ENCODE measurements around the gene FKBP4. TPM values are rescaled to one million over a fixed set of nuclear protein-coding genes. Genes with fewer than 3 reads are reported as not detected.

FKBP4 gene
- total RNA-seq, 1 donor from 2014 or later: 56.9 TPM

DNA sequence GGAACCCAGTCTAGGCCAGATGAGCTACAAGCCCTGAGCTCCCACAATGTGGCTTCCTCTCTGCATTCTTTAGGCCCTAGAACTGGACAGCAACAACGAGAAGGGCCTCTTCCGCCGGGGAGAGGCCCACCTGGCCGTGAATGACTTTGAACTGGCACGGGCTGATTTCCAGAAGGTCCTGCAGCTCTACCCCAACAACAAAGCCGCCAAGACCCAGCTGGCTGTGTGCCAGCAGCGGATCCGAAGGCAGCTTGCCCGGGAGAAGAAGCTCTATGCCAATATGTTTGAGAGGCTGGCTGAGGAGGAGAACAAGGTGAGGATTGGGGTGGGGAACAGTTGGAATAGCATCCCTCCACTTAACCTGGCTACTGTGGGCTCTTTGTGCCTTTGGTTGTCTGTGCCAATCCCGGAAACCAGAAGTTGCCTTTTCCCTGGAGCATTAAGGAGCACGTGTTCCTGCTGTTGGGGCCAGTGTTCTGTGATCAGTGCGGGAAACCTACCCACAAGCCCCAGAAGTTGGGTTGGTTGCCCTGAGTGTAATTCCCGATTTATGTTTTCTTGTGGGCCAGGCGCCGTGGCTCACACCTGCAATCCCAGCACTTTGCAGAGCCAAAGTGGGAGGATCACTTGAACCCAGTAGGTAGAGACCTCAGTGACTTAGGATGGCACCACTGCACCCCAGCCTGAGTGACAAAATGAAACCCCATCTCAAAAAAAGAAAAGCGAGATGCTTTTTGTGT, 6.4 kb downstream of the FKBP4 start:
- intact Hi-C loops (cut with DNase I): no loop called here
- peaks cover 20% of the 10 kb centered on the region for H3K4me1 ChIP-seq
- no peaks in the 10 kb centered on the region for H3K9me3 ChIP-seq
- no peaks in the 10 kb centered on the region for H3K27me3 ChIP-seq
- peaks cover 78% of the 10 kb centered on the region for H3K36me3 ChIP-seq
- TF ChIP-seq, protein P1, sequence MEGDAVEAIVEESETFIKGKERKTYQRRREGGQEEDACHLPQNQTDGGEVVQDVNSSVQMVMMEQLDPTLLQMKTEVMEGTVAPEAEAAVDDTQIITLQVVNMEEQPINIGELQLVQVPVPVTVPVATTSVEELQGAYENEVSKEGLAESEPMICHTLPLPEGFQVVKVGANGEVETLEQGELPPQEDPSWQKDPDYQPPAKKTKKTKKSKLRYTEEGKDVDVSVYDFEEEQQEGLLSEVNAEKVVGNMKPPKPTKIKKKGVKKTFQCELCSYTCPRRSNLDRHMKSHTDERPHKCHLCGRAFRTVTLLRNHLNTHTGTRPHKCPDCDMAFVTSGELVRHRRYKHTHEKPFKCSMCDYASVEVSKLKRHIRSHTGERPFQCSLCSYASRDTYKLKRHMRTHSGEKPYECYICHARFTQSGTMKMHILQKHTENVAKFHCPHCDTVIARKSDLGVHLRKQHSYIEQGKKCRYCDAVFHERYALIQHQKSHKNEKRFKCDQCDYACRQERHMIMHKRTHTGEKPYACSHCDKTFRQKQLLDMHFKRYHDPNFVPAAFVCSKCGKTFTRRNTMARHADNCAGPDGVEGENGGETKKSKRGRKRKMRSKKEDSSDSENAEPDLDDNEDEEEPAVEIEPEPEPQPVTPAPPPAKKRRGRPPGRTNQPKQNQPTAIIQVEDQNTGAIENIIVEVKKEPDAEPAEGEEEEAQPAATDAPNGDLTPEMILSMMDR (IDR thresholded peaks at IDR 0.05): no peak
- DNase-seq: no peak
- no peak overlapping the region for H3K27ac ChIP-seq
- H3K4me3 ChIP-seq: no peak overlapping the region
- no peak for ATAC-seq

DNA sequence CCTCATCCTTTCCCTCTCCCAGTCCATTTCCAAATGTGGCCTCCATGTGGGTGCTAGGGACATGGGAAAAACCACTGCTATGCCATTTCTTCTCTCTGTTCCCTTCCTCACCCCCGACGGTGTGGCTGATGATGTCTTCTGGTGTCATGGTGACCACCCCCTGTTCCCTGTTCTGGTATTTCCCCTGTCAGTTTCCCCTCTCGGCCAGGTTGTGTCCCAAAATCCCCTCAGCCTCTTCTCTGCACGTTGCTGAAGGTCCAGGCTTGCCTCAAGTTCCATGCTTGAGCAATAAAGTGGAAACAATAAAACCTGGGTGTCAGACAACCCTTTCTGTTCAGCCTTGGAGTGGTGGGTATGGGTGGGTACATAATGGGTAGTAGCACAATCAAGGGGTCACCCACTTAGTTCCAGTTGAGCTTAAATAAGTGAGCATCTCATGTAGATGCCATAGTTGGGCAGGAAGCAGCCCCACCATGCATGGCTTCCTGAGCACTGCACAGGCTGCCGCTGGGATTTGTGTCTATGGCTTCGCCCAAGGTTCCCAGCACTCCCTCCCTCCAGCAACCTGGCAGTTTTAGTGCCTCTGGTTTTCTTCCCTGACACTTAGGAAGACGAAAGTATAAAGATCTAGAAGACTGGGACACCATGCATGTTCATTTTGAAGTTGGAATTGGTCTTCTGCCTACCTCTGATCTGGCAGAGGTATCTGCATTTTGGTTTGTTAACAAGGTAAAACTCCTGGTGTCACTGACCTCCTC, 9.0 kb downstream of the FKBP4 start:
- H3K4me3 ChIP-seq: no peak overlapping the region
- ATAC-seq: no peak

DNA sequence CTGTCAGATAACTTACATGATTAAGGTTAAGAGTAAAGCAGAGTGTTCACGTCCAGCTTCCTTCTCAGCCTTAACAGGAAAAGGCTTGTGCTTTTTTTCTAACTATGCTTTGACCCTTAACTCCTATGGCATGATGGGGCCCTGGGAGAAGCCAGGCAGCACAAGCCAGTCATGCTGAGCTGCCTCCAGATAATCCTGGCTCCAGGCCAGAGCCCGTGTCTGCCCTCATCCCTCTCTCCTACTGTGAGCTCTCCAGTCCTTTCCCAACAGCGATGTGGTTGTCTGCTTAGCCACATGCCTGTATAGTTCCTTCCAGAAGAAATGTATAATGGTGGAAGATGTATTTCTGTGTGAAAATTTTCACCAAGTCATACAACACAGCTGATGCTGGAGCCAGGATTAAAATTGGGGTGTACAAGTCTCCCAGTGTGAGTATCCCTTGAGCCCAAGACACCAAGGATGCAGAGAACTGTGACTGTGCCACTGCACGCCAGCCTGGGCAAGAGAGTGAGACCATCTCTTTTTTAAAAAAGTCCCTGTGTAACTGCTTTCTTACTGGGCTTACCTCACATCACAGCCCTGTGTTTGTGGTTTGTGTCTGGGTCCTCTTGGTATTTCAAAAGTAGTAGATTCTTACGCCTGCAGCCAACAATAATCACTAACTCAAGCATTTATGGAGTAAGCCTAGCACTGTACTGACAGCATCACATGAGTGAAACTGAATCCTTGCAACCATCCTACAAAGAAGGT, 9.8 kb downstream of the FKBP4 start:
- DNase-seq (no peak), ATAC-seq (no peak)
- Histone ChIP-seq H3K27me3 (no peaks in the 10 kb centered on the region), H3K4me3 (no peak overlapping the region), H3K4me1 (no peaks in the 10 kb centered on the region), H3K9me3 (no peaks in the 10 kb centered on the region), H3K27ac (no peak overlapping the region), H3K36me3 (peaks cover 55% of the 10 kb centered on the region)
- intact Hi-C loops (cut with DNase I): no loop called here
- TF ChIP-seq, protein P1 (IDR thresholded peaks at IDR 0.05): no peak

More for the DNA sequence above, 9.0 kb downstream of the FKBP4 start:
- DNase-seq: no peak
- Histone ChIP-seq H3K27me3 (no peaks in the 10 kb centered on the region), H3K9me3 (no peaks in the 10 kb centered on the region), H3K4me1 (no peaks in the 10 kb centered on the region), H3K27ac (no peak overlapping the region), H3K36me3 (peaks cover 63% of the 10 kb centered on the region)
- intact Hi-C loops (cut with DNase I): no loop called here
- TF ChIP-seq, protein P1 (IDR thresholded peaks at IDR 0.05): no peak

DNA sequence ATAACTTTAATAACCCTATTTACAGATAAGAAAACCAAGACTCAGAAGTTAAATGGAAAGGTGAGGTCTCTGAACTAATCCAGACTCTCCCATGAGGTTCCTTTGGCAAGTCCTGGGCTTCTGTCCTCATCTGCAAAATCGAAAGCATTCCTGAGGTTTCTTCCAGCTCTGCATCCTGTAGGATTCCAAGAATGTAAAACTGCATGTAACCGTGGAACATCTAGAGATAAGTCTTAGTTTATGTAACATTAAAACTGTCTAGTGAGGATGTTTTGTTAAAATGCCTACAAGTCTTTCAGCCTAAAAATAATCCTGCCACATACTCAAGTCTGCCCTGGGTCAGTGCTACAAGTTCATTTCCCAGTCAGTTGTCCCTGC, 10.4 kb downstream of the FKBP4 start:
- intact Hi-C loops (cut with DNase I): no loop called here
- no peak overlapping the region for H3K4me3 ChIP-seq
- ATAC-seq: no peak
- TF ChIP-seq, protein P1 (IDR thresholded peaks at IDR 0.05): no peak
- no peaks in the 10 kb centered on the region for H3K4me1 ChIP-seq
- peaks cover 50% of the 10 kb centered on the region for H3K36me3 ChIP-seq
- DNase-seq: no peak
- H3K27me3 ChIP-seq: no peaks in the 10 kb centered on the region
- H3K27ac ChIP-seq: no peak overlapping the region
- H3K9me3 ChIP-seq: no peaks in the 10 kb centered on the region

DNA sequence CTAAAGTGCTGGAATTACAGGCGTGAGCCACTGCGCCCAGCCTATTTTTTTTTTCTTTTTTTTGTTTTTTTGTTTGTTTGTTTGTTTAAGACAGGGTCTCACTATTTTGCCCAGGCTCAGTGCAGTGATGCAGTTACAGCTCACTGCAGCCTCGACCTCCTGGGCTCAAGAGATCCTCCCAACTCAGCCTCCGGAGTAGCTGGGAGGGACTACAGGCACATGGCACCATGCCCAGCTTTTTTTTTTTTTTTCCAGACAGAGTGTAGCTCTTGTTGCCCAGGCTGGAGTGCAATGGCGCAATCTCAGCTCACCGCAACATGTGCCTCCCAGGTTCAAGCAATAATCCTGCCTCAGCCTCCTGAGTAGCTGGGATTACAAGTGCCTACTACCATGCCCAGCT, 11.9 kb downstream of the FKBP4 start:
- no peak for DNase-seq
- no peak for ATAC-seq
- Histone ChIP-seq H3K27me3 (no peaks in the 10 kb centered on the region), H3K9me3 (no peaks in the 10 kb centered on the region), H3K4me3 (no peak overlapping the region), H3K27ac (no peak overlapping the region), H3K4me1 (no peaks in the 10 kb centered on the region), H3K36me3 (peaks cover 34% of the 10 kb centered on the region)
- intact Hi-C loops (cut with DNase I): no loop called here
- TF ChIP-seq, protein P1 (IDR thresholded peaks at IDR 0.05): no peak
